Measurements from ENCODE around the gene INSRR.

- TF ChIP-seq CTCF (IDR thresholded peaks at IDR 0.05; ENCODE audit: borderline replicate concordance, extremely low read depth, low read length, poor library complexity, severe bottlenecking), result no peak
- TF ChIP-seq EZH2 (IDR thresholded peaks at IDR 0.05; ENCODE audit: borderline replicate concordance, low read depth, low read length, severe bottlenecking), result no peak
Observed at GRCh38 chr1:156898971-156899664, 40.2 kb upstream of the INSRR start.

Data from DND-41 (cell line).